HG03108 (cell line): Measurements from ENCODE around the gene APBB1IP.

Source experiments
- ATAC-seq: cut with Tn5 transposase; IDR thresholded peaks from one replicate; pipeline ENCODE4 v1.9.1; 2021; ENCODE audit warnings: moderate library complexity; ENCODE audit not compliant: unreplicated experiment

Gene APBB1IP

GRCh38 chr10:26612151-26612915, 174.2 kb downstream of the APBB1IP start:
- ATAC-seq = no peak
